HG03060 (cell line): ENCODE results near the gene GBGT1.

Source experiments
- ATAC-seq: cut with Tn5 transposase; IDR thresholded peaks from one replicate; pipeline ENCODE4 v1.9.1; 2021; ENCODE audit warnings: low read depth, moderate number of reproducible peaks; ENCODE audit not compliant: unreplicated experiment

Gene GBGT1

DNA sequence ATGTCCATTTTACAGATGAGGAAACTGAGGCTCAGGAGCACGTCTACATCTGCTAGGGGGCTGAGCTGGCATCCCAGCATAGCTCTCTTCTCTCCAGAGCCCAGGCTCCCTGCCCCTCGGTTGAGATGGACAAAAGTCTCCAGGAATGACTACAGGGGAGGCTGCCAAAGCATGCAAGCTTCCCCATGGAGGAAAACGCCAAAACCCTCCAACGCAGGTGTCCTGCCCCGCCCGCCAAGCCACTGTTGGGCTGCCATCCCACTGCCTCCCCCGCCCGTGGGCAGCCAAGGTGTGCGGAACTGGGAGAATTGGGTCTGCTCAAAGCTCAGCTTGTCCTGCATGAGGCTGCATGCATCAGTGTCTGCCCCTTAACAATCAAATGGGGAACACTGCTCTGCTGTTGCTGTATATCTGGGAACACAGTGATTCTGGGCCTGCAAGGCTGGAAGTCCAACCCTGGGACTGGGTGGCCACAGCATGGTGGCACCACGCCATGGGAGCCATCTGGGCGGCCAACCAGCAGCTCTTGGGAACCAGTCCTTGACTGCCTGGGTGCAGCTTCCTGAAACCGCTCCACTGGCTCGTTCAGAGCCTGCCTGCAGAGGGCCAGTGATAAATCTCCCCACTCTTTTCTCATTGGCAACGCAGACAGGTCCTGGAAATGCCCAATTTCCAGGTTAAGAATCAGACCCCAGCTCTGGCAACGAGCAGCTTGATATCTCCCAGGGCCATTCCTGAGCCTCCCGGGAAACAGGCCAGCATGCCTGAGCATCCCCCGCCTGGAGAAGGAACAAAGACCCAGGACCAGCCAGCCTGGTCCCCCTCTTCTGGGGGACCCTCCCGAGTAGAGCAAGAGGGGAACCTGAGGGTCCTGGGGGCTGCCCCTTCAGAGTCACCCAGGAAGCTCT lies 46.2 kb downstream of the GBGT1 start:
- no peak for ATAC-seq

DNA sequence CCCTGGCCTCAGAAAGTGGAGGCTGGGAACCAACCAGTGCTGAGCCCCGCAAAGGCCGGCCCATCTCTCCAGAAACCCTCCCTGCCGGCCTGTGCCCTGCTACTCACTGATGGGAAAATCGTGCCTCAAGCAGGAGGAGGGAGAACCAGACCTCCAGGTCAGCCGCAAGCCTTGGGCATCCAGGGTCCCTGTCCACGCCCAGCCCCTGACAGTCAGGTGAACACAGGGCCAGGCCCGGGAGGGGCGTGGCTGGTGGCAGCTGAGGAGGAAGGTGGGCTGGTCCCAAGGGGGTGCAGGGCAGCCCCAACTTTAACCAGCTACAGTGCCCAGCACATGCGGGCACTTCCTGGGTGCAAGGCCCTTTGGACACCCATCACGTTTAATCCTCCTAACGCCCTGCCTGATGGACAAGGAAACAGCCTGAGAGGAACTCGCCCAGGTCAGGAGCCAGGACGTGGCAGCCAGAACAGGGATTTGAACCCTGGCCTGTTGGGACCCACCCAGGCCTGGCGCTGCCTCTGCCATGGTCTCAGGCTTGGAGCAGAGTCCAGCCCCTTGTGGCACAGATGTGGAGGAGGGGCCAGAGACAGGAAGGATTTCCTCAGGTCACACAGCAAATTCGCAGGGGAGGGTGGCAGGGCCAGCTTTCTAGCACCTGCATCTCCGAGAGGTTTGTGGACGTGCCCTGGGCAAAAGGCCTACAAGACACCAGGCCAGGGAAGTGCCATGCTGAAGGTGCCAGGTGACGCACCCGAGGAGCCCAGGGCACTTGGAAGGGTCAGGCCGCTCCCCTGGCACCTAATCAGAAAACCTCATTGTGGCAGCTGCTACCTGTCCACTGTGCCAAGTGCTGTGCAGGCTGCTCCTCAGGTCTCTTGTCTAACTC lies 47.1 kb downstream of the GBGT1 start:
- ATAC-seq: no peak

DNA sequence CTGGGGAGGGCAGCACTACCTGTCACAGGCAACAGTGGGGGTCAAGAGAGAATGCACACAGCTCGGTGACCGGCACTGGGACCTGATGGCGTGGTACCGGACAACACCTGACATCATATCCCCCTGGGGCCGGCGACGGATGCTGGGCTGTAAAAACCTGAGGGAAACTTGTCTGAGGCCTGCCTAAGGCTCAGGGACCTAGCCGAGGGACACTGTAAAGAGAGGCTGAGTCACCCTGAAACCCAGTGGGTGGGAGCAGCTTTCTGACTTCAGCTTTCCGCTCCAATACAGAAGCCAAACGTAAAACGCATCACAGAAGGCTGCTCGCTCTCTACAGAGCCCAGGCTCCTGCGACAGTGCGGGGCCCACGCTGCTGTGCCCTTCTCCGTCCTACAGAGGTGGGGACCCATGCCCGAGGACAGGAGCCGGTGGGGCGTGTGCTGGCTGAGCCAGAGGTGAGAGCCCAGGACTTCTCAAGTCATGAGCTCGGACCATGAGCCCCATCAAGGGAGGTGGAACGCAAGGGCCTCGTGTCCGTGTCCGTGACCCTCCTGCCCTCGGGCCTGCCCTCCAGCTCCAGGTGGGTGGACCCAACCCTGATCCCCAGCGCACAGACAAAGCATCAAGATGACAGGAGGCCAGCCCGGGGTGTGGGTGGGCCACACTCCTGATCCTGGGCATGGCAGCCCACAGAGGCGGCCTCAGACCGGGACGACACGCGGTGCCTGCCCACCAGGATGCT lies 47.9 kb downstream of the GBGT1 start:
- ATAC-seq: peak; percentile 54

DNA sequence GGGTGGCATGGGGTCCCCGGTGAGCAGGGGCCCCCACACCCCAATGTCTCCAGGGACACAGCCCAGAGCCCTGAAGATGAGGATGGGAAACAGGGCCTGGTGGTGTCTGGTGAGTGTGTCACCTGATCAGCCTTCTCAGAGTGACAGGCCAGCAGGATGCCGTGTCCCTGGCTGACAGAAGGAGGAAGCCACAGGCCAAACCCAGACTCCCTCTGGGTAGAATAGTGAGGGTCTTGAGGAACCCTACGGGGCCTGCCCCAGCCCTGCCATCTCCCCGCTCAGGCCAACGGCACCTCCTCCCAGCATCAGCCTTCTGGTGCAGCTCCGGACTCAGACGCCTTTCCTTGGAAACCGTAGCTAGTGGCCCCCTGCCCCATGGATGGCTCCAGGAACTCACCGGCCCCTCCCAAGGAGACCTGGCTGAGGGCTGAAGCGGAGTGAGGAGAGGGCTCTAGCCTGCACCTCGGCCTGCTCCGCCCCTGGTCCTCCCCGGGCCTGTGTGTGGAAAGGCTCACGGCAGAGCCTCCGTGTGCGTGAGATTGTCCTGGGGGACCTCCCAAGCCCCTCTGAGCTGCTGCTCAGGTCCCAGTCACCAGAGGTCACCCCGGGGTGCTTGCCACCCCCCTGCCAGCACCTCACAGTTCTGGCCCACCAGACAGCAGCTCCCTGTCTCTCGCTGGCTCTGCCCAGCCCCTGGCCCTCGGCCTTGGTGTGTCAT lies 48.7 kb downstream of the GBGT1 start:
- ATAC-seq: no peak

DNA sequence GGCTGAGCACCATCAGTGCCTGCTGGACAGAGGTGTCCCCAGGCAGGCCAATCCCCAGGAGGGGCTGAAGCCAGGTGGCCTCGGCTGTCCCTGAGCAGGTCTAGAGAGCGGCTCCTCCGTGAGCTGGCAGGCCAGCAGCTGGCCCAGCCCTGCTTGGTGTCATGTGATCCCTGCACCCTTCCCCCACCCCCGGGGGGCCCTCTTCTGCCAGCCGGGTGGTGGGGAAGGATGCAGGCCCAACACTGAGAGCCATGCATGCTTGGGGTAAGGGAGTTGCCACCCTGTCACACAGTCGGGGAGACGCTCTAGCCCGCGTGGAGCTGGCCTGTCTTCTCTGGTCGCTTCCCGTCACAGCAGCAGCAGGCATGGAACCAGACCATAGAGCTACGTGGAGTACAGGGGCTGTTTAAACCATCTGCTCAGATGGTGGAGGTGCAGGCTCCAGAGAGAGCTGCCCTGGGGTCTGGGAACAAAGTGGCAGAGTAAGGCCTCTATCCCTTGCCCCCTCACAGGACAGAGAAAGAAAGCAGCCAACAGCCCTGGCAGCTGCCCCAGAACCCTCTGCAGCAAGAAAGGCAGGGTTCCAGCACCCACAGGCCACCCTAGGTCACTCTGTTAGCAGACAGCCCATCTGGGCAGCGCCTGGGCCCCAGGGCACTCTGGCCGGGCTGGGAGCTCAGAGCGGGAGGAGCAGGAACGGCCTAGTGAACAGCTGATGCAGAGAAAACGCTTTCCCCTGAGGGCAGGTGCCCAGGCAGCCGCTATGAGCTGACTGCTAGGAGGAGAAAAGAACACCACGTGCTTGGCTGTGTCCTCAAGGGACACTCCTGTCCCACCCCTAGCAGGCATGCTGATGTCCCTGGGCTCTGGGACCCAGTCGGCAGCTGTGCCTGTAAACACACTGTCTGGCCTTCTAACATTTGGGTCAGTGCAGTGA lies 49.5 kb downstream of the GBGT1 start:
- ATAC-seq: no peak

DNA sequence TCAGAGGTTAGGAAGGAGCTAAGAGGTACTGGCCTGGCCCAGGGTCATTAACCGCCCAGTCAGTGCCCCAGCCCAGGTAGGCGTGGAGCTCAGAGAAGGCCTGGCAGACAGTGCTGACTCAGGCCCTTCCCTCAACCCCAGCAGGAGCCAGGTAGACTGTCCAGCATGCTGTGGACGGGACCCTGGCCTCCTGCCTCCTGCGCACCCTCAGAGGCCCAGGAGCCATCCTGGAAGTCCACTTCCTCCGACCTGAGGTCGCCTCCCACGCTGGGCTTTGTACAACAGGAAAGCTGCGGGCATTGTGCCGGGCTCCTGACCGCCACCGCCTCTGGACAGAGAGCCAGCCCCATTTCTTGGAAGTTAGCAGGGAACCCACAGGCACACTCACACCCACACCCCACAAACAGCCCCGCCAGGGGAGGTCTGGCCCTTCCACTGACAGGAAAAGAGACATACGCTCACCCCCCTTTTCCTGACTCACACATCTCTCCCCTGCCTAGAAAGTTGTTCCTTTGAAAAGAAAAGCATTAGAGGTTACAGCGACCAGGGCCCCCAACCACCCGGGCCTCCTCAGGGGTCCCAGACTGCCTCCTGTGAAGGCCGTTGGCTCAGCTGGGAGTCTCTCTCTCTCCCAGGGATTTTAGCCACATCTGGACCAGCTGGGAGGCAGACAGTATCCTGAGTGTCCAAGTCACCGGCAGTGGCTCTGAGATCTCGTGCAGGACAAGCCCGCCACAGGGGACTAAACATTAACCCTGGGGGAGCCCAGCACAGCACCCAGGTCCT lies 50.4 kb downstream of the GBGT1 start:
- no peak for ATAC-seq

DNA sequence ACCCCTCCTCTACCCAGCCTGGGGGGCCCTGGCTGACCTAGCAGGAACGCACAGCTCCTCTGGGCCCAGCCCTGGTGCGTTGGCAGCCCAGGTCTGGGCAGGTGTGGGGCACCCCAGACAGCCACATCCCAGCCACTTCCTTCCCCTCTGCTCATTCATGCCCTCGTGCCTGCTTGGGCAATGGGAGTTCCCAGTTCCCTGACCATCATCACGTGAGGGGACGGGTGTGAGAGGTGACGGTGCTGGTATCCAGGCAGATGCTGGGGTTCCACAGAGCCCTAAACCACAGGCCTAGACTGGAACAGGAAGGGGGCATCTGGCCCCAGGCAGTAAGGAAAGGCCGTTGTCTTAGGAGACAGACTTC lies 51.1 kb downstream of the GBGT1 start:
- no peak for ATAC-seq

DNA sequence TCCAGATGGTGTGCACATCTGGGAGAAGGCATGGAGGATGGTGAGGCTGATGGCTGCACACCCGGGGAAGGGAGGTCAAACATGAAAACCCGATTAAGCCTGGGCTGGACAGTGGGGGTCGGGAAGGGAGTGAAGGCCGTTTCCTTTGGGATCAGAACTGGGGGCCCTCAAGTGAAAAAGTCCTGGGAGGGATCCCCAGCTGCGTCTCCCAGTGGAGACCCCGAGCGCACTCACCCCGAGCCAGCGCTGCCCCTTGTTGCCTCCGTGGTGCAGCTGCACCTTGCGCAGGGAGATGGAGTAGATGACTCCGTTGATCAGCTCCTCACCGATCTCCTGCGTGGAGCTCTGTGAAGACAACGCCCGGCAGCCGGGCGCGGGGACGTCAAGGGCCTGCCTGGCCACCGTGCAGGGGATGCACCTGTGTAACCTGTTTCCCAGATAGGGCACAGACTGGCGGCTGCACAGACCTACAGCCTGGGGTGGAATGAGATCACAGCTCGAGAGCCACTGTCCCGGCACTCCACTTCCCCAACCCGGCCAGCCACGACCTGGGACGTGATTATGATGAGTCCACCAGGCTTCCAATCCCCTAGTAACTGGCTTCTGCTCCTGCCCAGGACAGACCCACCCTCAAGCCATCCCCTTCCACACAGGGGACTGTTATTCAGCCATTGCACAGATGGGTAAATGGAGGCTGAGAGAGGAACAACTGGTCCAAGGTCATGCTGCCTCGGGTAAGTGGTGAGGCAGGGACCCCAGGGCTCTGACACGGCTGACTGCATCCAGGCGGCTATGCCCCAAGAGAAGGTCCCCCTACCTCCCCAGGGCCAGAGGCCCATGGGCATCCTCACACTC lies 51.7 kb downstream of the GBGT1 start:
- no peak for ATAC-seq

DNA sequence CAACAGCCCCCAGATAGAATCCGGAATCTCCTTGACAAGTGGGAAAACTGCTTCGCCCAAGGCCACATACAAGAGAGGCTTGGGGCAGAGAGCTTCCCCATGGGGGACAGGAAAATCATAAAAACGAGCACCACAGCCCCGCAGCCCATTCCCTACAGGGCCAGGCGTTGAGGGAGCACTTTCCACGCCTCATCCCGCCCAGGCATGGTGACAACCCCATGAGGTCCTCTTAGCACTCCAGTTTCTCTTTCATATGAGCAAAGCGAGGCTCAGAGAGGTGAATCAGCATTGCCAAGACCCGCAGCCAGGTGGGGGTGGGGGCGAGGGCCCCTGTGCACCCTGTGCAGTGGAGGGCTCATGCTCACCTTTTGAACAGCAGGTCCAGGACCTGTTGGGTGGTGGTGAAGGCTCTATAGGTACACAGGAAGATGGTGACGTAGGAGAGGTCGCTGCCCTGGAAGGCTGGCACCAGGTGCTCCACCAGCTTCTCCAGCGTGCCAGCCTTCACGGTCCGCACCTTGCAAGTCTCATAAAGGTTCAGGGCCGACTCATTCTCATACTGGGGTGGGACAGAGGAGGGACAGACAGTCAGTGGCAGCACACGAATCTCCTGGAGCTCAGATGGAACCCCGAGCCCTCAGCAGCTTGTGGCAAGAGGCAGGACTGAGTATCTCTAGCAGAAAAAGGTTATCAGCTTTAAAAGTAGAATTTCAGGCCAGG lies 53.6 kb downstream of the GBGT1 start:
- ATAC-seq: no peak

DNA sequence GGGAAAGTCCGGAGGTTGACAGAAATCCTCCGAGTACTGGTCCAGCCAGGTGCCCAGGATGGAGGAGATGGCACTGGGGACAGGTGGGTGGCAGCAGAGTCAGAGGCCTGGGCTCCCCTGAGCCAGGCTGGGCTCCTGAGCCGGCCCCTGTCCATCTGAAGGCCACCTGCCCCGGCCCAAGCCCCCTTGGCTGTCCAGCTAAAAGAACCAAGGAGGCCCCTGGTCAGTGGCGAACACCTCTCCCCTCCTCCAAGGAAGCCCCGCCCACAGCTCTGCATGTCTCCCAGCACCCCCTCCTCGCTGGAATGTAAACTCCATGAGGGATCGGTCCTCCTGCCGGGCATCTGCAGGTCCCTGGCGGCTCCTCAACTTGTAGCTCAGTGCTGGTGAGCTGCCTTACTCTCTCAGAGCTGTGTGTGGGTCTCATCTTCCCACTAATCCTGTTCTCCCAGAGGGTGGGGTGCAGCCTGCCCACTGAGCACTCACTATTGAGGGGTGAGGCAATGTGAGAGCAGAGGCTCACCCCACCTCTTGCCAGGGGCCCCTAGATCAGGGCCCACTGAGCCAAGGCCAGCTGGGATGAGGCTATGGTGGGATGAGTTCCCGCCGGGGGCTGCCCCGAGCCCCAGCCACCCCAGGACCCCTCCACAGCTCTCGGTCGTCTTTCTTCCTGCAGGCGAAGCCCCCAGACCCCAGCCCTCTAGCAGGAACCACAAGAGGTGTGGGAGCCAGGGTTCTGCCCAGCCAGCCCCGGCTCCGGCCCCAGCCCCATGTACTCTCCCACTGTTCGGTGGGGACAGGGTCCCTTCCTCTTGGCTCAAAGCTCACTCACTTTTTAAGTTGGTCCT lies 54.7 kb downstream of the GBGT1 start:
- ATAC-seq: no peak

DNA sequence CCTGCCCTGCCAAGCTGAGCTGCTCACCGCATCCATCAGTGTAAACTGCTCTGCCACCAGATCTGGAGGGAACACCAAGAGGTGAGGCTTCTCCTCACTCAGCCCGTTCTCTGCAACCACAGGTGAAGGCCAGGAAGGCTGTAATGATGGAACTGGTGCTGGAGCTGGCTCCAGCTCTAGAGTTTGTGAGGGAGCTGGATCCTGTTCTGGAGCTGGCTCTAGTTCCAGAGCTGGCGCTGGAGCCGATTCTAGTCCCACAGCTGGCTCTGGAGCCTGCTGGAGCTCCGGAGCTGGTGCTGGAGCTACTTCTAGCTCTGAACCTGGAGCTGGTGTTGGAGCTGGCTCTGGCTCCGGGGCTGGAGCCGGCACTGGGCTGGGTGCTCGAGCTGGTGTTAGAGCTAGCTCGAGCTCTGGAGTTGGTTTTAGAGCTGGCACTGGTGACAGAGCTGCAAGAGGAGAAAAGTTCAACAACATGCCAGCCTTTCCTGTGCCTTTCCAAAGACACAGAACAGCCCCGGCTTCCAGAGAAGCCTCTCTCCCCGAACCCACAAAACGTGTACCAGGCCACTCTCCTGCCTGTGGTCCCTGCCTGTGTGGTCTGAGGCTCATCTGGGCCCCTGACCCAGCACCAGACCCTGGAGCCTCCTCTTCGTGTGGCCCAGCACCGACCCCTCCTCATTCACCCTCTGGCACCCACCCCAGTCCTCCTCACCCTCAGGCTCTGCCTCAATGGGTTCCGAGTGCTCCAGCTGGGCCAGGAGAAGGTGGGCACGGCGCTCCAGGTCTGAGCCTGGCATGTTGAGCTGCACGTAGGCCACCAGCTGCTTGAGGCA lies 55.5 kb downstream of the GBGT1 start:
- no peak for ATAC-seq

DNA sequence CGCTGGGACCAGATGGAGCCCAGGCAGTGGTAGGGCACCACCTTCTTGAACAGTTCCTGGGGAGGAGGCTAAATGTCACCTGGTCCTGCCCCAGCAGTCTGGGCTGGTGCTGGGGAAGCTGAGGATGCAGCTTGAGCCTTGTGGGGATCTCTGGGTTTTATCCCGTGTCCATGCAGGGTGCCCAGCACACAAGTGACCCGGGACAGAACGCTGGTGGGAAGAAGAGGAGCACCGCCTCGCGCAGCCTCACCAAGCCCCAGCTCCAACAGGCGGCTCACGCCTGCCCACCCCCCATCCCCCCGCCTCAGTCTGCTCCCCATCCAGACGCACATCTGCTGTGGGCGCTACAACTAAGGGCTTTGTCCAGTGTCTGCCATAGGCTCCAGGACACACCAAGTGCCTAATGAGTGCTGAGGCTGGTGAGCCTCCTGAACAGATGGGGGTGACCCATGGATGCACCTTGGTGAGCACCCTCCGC lies 56.4 kb downstream of the GBGT1 start:
- no peak for ATAC-seq

DNA sequence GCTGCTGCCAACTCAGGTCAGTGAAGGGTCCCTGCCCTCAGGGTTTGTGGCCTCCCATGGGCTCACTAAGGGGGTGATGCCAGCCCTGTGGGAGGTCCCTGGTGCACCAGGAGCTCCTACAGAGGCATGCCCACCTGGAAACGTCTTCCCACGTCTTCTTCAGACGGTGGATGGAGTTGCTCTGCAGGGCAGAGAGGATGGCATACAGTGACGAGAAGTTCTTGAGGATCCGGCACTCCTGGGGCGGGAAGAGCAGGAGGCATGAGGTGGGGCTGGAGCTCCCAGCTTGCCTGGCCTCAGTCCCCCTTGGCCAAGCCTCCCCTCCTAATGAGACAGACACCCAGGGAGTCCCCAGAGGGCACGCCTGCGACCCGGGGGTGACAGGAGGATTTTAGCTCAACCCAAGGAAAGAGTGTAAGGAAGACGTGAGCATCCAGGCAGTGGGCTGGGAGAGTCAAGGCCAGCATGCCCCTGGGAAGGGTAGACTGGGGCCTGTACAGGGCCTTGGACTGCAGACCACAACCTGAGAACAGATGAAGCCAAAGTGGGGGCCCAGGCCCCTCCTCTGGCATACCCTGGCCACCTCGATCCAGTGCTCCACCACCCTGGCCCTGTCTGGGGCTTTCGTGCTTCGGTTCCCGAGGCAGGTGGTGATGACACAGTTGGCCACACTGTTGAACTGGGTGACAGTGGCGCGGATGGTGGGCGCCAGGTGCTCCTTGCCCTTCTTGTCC lies 57.0 kb downstream of the GBGT1 start:
- no peak for ATAC-seq

DNA sequence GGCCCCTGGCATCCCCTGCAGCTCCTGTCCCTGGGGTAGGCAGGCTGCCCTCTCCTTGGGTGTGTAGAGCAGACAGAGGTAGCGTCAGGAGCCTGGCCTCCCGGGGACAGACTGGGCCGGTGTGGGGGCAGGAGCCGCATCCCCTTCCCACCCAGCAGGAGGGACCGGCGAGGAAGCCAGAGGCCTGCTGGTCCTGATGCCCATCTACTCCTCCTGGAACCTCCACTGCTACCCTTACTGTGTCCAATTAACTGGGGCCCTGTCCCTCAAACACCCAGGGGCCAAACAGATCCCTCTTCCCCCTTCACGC lies 58.3 kb downstream of the GBGT1 start:
- no peak for ATAC-seq
